ENCODE measurements around the gene SZT2. TPM values are rescaled to one million over a fixed set of nuclear protein-coding genes. Genes with fewer than 3 reads are reported as not detected.
A peak's percentile ranks its signal among the peaks of the same experiment; 100 is the strongest.

The SZT2 gene
- total RNA-seq, 1 experiment from 2014 or later, result 22.2 TPM

GRCh38 chr1:43420874-43421273, 31.2 kb downstream of the SZT2 start:
- no peaks in the 10 kb centered on the region for H3K9me2 ChIP-seq (replicated peaks; ENCODE audit: low read length)
- no peaks in the 10 kb centered on the region for H4K20me1 ChIP-seq (ENCODE audit: low read length)
- CTCF ChIA-PET, result no interaction called here
- no peaks in the 10 kb centered on the region for H3F3A ChIP-seq (ENCODE audit: low read length, unreplicated experiment)
- H3K4me1 ChIP-seq (ENCODE audit: insufficient read depth, low read length), result peaks cover 15% of the 10 kb centered on the region; the same call in 1 of the 2 replicates
- H3K36me3 ChIP-seq (ENCODE audit: low read depth, low read length), result peaks cover 55% of the 10 kb centered on the region
- ATAC-seq, result no peak
- intact Hi-C loops (cut with micrococcal nuclease), result no loop called here
- no peak overlapping the region for H3K4me2 ChIP-seq (ENCODE audit: low read length)
- no peak for DNase-seq
- TF ChIP-seq, protein P1, sequence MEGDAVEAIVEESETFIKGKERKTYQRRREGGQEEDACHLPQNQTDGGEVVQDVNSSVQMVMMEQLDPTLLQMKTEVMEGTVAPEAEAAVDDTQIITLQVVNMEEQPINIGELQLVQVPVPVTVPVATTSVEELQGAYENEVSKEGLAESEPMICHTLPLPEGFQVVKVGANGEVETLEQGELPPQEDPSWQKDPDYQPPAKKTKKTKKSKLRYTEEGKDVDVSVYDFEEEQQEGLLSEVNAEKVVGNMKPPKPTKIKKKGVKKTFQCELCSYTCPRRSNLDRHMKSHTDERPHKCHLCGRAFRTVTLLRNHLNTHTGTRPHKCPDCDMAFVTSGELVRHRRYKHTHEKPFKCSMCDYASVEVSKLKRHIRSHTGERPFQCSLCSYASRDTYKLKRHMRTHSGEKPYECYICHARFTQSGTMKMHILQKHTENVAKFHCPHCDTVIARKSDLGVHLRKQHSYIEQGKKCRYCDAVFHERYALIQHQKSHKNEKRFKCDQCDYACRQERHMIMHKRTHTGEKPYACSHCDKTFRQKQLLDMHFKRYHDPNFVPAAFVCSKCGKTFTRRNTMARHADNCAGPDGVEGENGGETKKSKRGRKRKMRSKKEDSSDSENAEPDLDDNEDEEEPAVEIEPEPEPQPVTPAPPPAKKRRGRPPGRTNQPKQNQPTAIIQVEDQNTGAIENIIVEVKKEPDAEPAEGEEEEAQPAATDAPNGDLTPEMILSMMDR (conservative IDR thresholded peaks at IDR 0.05; ENCODE audit: low read depth, low read length), result no peak
- no peak for TF ChIP-seq EZH2phosphoT487 (IDR thresholded peaks at IDR 0.05; ENCODE audit: borderline replicate concordance, low read length)
- TF ChIP-seq EZH2 (IDR thresholded peaks at IDR 0.05; ENCODE audit: low read length, unreplicated experiment), result no peak
- no peak overlapping the region for H2AFZ ChIP-seq (ENCODE audit: low read length)
- H3K79me2 ChIP-seq (ENCODE audit: low read length), result no peaks in the 10 kb centered on the region
- no peak overlapping the region for H3K27ac ChIP-seq (ENCODE audit: low read length)
- BruUV-seq (replicated peaks), result no TSS peak
- H3K4me3 ChIP-seq (ENCODE audit: low read length), result no peak overlapping the region
- POLR2A ChIA-PET (ENCODE audit: unreplicated experiment), result no interaction called here
- H3K9me3 ChIP-seq (ENCODE audit: low read length), result no peaks in the 10 kb centered on the region
- H3K27me3 ChIP-seq (ENCODE audit: low read length), result no peaks in the 10 kb centered on the region
- no peak overlapping the region for H3K9ac ChIP-seq (ENCODE audit: low read length)

GRCh38 chr1:43421396-43421795, 31.7 kb downstream of the SZT2 start:
- Histone ChIP-seq H3K79me2 (ENCODE audit: low read length) (no peaks in the 10 kb centered on the region), H3K36me3 (ENCODE audit: low read depth, low read length) (peaks cover 54% of the 10 kb centered on the region), H3K4me3 (ENCODE audit: low read length) (no peak overlapping the region), H3K27ac (ENCODE audit: low read length) (no peak overlapping the region), H3K9me3 (ENCODE audit: low read length) (no peaks in the 10 kb centered on the region), H3K4me2 (ENCODE audit: low read length) (no peak overlapping the region), H4K20me1 (ENCODE audit: low read length) (no peaks in the 10 kb centered on the region), H3K9me2 (replicated peaks; ENCODE audit: low read length) (no peaks in the 10 kb centered on the region), H2AFZ (ENCODE audit: low read length) (no peak overlapping the region), H3F3A (ENCODE audit: low read length, unreplicated experiment) (no peaks in the 10 kb centered on the region), H3K27me3 (ENCODE audit: low read length) (no peaks in the 10 kb centered on the region), H3K4me1 (ENCODE audit: insufficient read depth, low read length) (peaks cover 15% of the 10 kb centered on the region; the same call in 1 of the 2 replicates), H3K9ac (ENCODE audit: low read length) (no peak overlapping the region)
- ChIA-PET POLR2A (ENCODE audit: unreplicated experiment) (no interaction called here), CTCF (no interaction called here)
- TF ChIP-seq EZH2 (IDR thresholded peaks at IDR 0.05; ENCODE audit: low read length, unreplicated experiment), result no peak
- TF ChIP-seq, protein P1 (conservative IDR thresholded peaks at IDR 0.05; ENCODE audit: low read depth, low read length), result no peak
- TF ChIP-seq EZH2phosphoT487 (IDR thresholded peaks at IDR 0.05; ENCODE audit: borderline replicate concordance, low read length), result no peak
- no TSS peak for BruUV-seq (replicated peaks)
- DNase-seq, result no peak
- ATAC-seq, result no peak
- intact Hi-C loops (cut with micrococcal nuclease), result no loop called here

- no peak overlapping the region for H3K27ac ChIP-seq (ENCODE audit: low read length)
- ChIA-PET CTCF (no interaction called here), POLR2A (ENCODE audit: unreplicated experiment) (no interaction called here)
- DNase-seq (no peak), ATAC-seq (0 out of 2 replicates have a peak, but pooled peaks have one; percentile 13)
- no peaks in the 10 kb centered on the region for H3K9me2 ChIP-seq (replicated peaks; ENCODE audit: low read length)
- H3K4me3 ChIP-seq (ENCODE audit: low read length), result no peak overlapping the region
- TF ChIP-seq, protein P1 (conservative IDR thresholded peaks at IDR 0.05; ENCODE audit: low read depth, low read length), result no peak
- no peak for TF ChIP-seq EZH2 (IDR thresholded peaks at IDR 0.05; ENCODE audit: low read length, unreplicated experiment)
- H3K9ac ChIP-seq (ENCODE audit: low read length), result no peak overlapping the region
- no TSS peak for BruUV-seq (replicated peaks)
- no peaks in the 10 kb centered on the region for H3K27me3 ChIP-seq (ENCODE audit: low read length)
- no peaks in the 10 kb centered on the region for H4K20me1 ChIP-seq (ENCODE audit: low read length)
- H3K4me1 ChIP-seq (ENCODE audit: insufficient read depth, low read length), result peaks cover 15% of the 10 kb centered on the region; the same call in 1 of the 2 replicates
- intact Hi-C loops (cut with micrococcal nuclease), result no loop called here
- peaks cover 52% of the 10 kb centered on the region for H3K36me3 ChIP-seq (ENCODE audit: low read depth, low read length)
- H2AFZ ChIP-seq (ENCODE audit: low read length), result no peak overlapping the region
- H3K9me3 ChIP-seq (ENCODE audit: low read length), result no peaks in the 10 kb centered on the region
- H3F3A ChIP-seq (ENCODE audit: low read length, unreplicated experiment), result no peaks in the 10 kb centered on the region
- H3K4me2 ChIP-seq (ENCODE audit: low read length), result no peak overlapping the region
- H3K79me2 ChIP-seq (ENCODE audit: low read length), result no peaks in the 10 kb centered on the region
Measured at GRCh38 chr1:43421976-43422750, 32.5 kb downstream of the SZT2 start.

All from PC-3 (cell line).